Measurements from ENCODE around the gene SLCO2A1.
"Not testable (repeated sequence)": the region's sequence is repeated elsewhere in the genome, so short reads cannot be mapped to it uniquely, and the experiment has no call there.

Gene SLCO2A1

DNA sequence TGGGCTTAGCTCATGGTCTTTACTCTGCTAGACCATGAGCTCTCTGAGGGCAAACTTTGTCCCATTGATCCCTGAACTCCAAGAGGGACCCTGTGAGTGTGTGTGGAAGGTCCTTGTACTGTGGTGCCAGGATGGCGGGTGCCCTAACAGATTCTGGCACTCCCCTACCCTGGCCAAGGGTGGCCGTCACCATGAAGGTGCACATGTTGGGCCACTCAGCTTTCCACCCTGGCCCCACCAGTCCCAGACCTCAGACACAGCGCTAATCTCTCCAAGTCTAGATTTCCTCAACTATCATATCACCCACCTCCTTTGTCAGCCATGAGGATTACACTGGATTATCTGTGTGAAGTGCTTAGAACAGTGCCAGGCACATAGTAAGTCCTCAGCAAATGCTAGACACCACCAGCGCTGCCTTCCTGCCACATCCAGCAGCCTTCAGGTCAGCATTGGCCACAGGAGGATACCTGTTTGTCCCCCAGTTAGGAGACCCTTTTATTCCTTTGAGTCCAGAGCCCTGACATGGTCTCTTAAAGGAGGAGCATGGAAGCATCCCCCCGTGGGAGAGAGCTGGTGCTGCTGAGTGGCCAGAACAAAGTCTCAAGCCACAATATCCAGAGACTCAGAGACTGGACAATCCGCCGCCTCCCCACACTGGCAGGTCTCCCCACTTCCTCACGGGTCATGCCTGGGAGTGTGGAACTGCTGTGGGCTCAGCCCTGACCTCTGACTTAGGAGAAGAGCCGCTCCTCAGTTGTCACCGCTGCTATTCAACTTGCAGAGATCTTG, 44.5 kb upstream of the SLCO2A1 start:
- no peak overlapping the region for H3K9ac ChIP-seq
- H4K20me1 ChIP-seq: no peaks in the 10 kb centered on the region
- peaks cover 0 to 5% (median 0%) of the 10 kb centered on the region in 11 experiments; a peak in 2 of 22 replicates for H3K9me3 ChIP-seq (replicated peaks in 1 of 11)
- H3K4me2 ChIP-seq: no peak overlapping the region
- H3K4me3 ChIP-seq: no peak overlapping the region
- no peak overlapping the region for H3K27ac ChIP-seq
- H3K27me3 ChIP-seq: no peaks in the 10 kb centered on the region
- no peaks in the 10 kb centered on the region for H3K36me3 ChIP-seq
- TF ChIP-seq Cebpa-rat (IDR thresholded peaks at IDR 0.05): no peak
- H3K4me1 ChIP-seq: no peaks in the 10 kb centered on the region

DNA sequence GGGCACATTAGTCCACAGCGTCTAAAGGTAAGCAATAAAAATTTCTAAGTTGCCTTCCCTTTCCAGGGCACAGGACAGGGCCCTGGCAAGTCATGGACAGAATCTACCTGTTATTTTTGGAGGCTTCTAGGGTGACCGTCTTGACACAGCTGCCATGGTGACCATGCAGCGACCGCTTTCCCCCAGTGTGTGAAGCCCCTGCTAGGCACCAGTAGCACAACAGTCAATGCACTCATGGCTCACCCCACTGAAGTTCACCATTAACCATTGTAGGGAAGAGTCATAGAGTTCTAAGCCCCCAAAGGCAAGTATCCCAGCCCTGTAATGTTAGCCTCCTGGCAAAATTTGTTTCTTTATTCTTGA, 43.8 kb upstream of the SLCO2A1 start:
- Histone ChIP-seq H4K20me1 (no peaks in the 10 kb centered on the region), H3K27ac (no peak overlapping the region), H3K36me3 (no peaks in the 10 kb centered on the region), H3K4me1 (no peaks in the 10 kb centered on the region), H3K9me3 (replicated peaks in 1 of 11) (no peaks in the 10 kb centered on the region), H3K4me3 (no peak overlapping the region), H3K27me3 (no peaks in the 10 kb centered on the region), H3K4me2 (no peak overlapping the region), H3K9ac (no peak overlapping the region)
- no peak for TF ChIP-seq Cebpa-rat (IDR thresholded peaks at IDR 0.05)

DNA sequence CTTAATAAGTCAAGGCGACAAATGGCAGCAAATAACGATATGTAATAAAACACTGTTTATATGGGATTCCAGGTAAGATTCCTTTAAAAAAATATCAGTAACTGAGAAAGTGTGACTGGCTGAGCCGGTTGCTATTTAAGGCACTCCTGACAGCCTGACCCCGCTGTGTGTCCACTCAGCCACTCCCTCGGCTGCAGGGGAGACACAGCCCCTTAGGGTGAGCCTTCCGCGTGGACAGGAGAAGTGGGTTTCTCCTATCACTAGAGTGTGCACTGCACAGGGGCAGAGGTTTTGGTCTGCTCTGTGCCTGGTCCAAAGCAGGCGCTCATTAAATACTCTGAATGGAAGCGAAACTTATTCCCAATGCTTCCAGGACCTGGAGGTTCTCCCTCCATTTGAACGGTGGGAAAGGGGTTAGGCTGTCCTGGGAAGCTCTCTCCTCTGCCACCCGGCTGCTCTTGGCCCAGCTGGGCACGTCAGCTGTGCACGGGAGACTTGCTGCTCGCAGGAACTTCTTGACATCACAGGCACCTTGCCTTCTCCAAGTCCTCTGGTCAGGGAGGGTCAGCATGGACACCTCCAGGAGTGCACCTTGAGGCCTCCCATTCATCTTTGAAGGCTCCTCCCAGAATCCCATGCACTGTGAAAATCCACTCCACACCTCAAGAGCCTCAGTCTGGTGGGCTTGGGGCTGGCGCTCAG, 43.3 kb upstream of the SLCO2A1 start:
- Histone ChIP-seq H3K36me3 (no peaks in the 10 kb centered on the region), H3K27ac (no peak overlapping the region), H3K4me2 (no peak overlapping the region), H3K9me3 (replicated peaks in 1 of 11) (no peaks in the 10 kb centered on the region), H3K4me3 (no peak overlapping the region), H3K4me1 (no peaks in the 10 kb centered on the region), H3K9ac (no peak overlapping the region), H3K27me3 (no peaks in the 10 kb centered on the region), H4K20me1 (no peaks in the 10 kb centered on the region)
- TF ChIP-seq Cebpa-rat (IDR thresholded peaks at IDR 0.05): no peak

DNA sequence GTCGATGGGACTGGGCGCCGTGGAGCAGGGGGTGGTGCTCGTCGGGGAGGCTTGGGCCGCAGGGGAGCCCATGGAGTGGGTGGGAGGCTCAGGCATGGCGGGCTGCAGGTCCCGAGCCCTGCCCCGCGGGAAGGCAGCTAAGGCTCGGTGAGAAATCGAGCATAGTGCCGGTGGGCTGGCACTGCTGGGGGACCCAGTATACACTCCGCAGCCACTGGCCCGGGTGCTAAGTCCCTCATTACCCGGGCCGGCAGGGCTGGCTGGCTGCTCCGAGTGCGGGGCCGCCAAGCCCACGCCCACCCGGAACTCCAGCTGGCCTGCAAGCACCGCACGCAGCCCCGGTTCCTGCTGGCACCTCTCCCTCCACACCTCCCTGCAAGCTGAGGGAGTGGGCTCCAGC, 40.6 kb upstream of the SLCO2A1 start:
- not testable (repeated sequence) for H3K4me1 ChIP-seq

DNA sequence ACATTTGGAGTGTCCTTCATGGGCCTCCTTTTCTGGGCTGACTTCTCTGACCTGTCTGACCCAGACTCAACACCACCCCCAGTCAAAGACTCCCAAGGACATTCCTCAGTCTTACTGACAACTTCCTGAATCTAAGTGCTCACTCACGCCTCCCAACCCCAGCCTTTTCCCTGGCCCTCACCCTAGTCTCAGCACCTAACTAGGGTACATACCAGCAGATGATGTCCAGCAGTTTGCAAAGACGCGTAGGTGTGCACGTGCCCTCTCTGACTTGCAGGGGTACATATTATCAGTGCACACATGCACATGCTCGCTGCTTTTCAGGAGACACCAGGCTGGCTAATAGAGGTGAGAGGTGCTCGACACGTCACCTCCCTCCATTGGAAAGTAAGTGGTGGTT, 38.7 kb upstream of the SLCO2A1 start:
- H3K27me3 ChIP-seq: no peaks in the 10 kb centered on the region
- no peak overlapping the region for H3K4me3 ChIP-seq
- H3K4me2 ChIP-seq: no peak overlapping the region
- H3K9me3 ChIP-seq (replicated peaks in 1 of 11): no peaks in the 10 kb centered on the region
- H3K27ac ChIP-seq: no peak overlapping the region
- H4K20me1 ChIP-seq: no peaks in the 10 kb centered on the region
- H3K4me1 ChIP-seq: no peaks in the 10 kb centered on the region
- H3K9ac ChIP-seq: no peak overlapping the region
- no peaks in the 10 kb centered on the region for H3K36me3 ChIP-seq
- TF ChIP-seq Cebpa-rat (IDR thresholded peaks at IDR 0.05): no peak

More for the DNA sequence above, 40.6 kb upstream of the SLCO2A1 start:
- not testable (repeated sequence) for H3K27ac ChIP-seq; H3K9ac ChIP-seq; H3K27me3 ChIP-seq; H4K20me1 ChIP-seq; H3K9me3 ChIP-seq (replicated peaks in 1 of 11); H3K36me3 ChIP-seq; H3K4me2 ChIP-seq; H3K4me3 ChIP-seq

DNA sequence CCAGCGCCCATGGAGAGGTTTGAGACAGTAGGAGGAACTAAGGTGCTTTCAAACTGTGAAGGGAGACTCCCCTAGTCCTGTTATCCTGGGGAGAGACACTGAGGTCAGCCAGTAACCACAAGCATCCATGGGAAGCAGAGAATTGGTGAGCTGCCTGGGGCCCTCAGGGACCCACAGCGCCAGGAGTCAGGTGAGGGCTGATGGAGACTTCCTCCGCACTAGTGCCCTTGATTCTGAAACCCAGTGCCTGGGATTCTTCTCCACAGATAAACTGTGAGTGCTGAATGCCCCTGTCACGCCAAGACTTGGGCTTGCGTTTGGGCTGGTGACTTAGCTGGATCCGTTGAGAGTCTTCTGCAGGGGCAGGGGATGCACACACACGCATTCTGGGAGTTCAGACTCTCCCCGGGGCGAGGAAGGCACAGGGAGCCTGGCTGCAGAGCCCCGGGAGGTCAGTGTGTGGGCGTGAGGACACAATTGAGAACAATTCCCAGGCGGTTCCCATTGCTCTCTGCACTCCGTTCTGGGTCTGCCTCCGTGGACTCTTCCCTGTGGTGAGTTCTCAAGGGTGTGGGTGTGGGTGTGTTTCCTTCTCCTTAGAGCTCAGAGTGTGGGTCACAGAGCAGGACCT, 37.9 kb upstream of the SLCO2A1 start:
- no peaks in the 10 kb centered on the region for H4K20me1 ChIP-seq
- no peak overlapping the region for H3K9ac ChIP-seq
- H3K27ac ChIP-seq: no peak overlapping the region
- H3K27me3 ChIP-seq: no peaks in the 10 kb centered on the region
- no peaks in the 10 kb centered on the region for H3K36me3 ChIP-seq
- no peaks in the 10 kb centered on the region for H3K4me1 ChIP-seq
- no peak overlapping the region for H3K4me3 ChIP-seq
- no peaks in the 10 kb centered on the region for H3K9me3 ChIP-seq (replicated peaks in 1 of 11)
- no peak for TF ChIP-seq Cebpa-rat (IDR thresholded peaks at IDR 0.05)
- no peak overlapping the region for H3K4me2 ChIP-seq

DNA sequence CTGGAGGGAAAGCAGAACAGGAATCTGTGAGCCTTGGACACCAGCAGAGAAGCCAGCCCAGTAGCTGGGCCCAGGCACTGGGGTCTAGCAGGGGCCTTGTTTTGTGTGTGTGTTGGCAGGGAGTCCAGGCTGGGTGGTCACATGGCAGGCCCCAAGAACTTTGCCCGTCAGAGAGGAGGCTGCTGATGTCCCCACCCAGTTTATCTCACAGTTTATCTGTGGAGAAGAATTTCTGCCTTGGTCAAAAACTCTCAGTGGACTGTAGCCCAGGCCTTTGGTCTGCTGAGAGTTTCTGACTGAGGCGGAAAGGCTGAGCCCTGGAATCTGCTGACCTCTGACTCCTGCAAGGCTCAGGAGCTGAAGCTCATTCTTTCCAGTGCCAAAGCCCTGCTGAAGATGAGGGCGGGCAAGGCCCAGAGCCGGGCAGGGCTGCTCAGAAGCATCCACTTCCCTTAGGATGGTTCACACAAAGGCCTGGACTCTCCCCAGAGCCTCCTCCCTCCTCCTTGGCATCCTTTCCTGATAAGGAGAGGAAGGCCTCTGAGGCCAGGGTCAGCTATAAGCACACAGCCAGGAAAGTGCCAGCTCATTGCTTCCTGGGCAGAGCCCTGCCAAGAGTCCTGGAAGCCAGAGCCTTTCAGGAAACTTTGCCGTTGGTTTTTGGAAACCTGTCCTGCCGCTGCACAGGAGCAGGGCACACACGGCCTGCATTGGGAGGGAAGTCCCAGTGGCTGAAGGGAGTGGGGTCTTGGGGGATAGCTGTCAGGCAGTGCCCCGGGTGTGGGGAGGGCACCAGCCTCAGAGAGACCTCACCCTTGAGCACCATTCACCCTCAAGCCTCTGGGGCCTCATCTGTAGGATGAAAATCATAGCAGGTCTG, 37.2 kb upstream of the SLCO2A1 start:
- Histone ChIP-seq H3K4me3 (no peak overlapping the region), H3K27me3 (no peaks in the 10 kb centered on the region), H3K4me2 (no peak overlapping the region), H3K9ac (no peak overlapping the region), H3K27ac (no peak overlapping the region), H3K4me1 (no peaks in the 10 kb centered on the region), H4K20me1 (no peaks in the 10 kb centered on the region), H3K9me3 (replicated peaks in 1 of 11) (no peaks in the 10 kb centered on the region), H3K36me3 (no peaks in the 10 kb centered on the region)
- no peak for TF ChIP-seq Cebpa-rat (IDR thresholded peaks at IDR 0.05)

DNA sequence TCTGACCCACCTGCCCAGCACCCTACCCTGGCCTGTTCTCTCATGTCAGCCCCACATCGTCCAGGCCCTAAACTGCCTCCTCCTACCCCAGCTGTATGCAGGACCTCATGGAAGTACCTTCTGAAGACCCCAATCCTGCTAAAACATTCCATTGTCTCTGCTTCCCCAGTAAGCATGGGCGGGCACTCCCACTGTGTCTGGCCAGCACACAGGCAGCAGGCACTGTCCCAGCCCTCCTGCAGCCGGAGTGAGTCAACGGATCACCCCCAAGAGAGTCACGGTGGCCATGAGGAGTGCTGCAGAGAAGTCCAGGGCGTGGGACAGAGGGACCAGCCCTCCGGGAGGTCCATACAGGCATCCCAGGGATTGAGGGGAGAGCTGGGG, 36.4 kb upstream of the SLCO2A1 start:
- TF ChIP-seq Cebpa-rat (IDR thresholded peaks at IDR 0.05): no peak
- Histone ChIP-seq H3K4me3 (no peak overlapping the region), H4K20me1 (no peaks in the 10 kb centered on the region), H3K27me3 (no peaks in the 10 kb centered on the region), H3K9ac (no peak overlapping the region), H3K4me1 (no peaks in the 10 kb centered on the region), H3K36me3 (no peaks in the 10 kb centered on the region), H3K9me3 (replicated peaks in 1 of 11) (no peaks in the 10 kb centered on the region), H3K27ac (no peak overlapping the region), H3K4me2 (no peak overlapping the region)
